Measurements from ENCODE around the gene IRAK3.

GRCh38 chr12:66156654-66157053 lies 32.4 kb upstream of the IRAK3 start:
- TF ChIP-seq, protein P1, sequence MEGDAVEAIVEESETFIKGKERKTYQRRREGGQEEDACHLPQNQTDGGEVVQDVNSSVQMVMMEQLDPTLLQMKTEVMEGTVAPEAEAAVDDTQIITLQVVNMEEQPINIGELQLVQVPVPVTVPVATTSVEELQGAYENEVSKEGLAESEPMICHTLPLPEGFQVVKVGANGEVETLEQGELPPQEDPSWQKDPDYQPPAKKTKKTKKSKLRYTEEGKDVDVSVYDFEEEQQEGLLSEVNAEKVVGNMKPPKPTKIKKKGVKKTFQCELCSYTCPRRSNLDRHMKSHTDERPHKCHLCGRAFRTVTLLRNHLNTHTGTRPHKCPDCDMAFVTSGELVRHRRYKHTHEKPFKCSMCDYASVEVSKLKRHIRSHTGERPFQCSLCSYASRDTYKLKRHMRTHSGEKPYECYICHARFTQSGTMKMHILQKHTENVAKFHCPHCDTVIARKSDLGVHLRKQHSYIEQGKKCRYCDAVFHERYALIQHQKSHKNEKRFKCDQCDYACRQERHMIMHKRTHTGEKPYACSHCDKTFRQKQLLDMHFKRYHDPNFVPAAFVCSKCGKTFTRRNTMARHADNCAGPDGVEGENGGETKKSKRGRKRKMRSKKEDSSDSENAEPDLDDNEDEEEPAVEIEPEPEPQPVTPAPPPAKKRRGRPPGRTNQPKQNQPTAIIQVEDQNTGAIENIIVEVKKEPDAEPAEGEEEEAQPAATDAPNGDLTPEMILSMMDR (IDR thresholded peaks at IDR 0.05; ENCODE audit: insufficient read depth, low read depth, low read length), result no peak
- TF ChIP-seq EZH2 (IDR thresholded peaks at IDR 0.05; ENCODE audit: insufficient read depth, low read length), result no peak
